ENCODE data around the gene SAMHD1.
"Not testable (repeated sequence)": the region's sequence is repeated elsewhere in the genome, so short reads cannot be mapped to it uniquely, and the experiment has no call there.

DNA sequence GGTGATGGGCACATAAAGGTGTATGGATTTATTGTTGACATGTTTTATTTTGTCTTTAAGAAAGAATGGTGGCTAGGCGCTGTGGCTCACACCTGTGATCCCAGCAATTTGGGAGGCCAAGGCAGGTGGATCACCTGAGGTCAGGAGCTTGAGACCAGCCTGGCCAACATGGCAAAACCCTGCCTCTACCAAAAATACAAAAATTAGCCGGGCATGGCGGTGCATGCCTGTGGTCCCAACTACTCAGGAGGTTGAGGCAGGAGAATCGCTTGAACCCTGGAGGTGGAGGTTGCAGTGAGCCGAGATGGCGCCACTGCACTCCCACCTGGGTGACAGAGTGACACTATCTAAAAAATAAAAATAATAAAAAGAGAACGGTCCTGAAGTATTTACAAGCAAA, 45.4 kb downstream of the SAMHD1 start:
- TF ChIP-seq, protein P1, sequence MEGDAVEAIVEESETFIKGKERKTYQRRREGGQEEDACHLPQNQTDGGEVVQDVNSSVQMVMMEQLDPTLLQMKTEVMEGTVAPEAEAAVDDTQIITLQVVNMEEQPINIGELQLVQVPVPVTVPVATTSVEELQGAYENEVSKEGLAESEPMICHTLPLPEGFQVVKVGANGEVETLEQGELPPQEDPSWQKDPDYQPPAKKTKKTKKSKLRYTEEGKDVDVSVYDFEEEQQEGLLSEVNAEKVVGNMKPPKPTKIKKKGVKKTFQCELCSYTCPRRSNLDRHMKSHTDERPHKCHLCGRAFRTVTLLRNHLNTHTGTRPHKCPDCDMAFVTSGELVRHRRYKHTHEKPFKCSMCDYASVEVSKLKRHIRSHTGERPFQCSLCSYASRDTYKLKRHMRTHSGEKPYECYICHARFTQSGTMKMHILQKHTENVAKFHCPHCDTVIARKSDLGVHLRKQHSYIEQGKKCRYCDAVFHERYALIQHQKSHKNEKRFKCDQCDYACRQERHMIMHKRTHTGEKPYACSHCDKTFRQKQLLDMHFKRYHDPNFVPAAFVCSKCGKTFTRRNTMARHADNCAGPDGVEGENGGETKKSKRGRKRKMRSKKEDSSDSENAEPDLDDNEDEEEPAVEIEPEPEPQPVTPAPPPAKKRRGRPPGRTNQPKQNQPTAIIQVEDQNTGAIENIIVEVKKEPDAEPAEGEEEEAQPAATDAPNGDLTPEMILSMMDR (IDR thresholded peaks at IDR 0.05): not testable (repeated sequence)
- TF ChIP-seq EP300, POLR2A (IDR thresholded peaks at IDR 0.05): not testable (repeated sequence)
